ENCODE measurements around the gene CMC2. TPM values are rescaled to one million over a fixed set of nuclear protein-coding genes. Genes with fewer than 3 reads are reported as not detected.

Gene CMC2
- total RNA-seq, 1 donor from 2014 or later: 46.6 TPM

GRCh38 chr16:81040131-81040530, 33.4 kb upstream of the CMC2 start:
- TF ChIP-seq, protein P1, sequence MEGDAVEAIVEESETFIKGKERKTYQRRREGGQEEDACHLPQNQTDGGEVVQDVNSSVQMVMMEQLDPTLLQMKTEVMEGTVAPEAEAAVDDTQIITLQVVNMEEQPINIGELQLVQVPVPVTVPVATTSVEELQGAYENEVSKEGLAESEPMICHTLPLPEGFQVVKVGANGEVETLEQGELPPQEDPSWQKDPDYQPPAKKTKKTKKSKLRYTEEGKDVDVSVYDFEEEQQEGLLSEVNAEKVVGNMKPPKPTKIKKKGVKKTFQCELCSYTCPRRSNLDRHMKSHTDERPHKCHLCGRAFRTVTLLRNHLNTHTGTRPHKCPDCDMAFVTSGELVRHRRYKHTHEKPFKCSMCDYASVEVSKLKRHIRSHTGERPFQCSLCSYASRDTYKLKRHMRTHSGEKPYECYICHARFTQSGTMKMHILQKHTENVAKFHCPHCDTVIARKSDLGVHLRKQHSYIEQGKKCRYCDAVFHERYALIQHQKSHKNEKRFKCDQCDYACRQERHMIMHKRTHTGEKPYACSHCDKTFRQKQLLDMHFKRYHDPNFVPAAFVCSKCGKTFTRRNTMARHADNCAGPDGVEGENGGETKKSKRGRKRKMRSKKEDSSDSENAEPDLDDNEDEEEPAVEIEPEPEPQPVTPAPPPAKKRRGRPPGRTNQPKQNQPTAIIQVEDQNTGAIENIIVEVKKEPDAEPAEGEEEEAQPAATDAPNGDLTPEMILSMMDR (IDR thresholded peaks at IDR 0.05): no peak
- no peak overlapping the region for H3K27ac ChIP-seq
- DNase-seq (no peak), ATAC-seq (no peak)
- intact Hi-C loops (cut with DNase I): no loop called here
- peaks cover 43% of the 10 kb centered on the region for H3K36me3 ChIP-seq
- no peaks in the 10 kb centered on the region for H3K9me3 ChIP-seq
- H3K4me3 ChIP-seq: no peak overlapping the region
- H3K27me3 ChIP-seq (ENCODE audit: low read depth): no peaks in the 10 kb centered on the region
- H3K4me1 ChIP-seq: peaks cover 35% of the 10 kb centered on the region

DNA sequence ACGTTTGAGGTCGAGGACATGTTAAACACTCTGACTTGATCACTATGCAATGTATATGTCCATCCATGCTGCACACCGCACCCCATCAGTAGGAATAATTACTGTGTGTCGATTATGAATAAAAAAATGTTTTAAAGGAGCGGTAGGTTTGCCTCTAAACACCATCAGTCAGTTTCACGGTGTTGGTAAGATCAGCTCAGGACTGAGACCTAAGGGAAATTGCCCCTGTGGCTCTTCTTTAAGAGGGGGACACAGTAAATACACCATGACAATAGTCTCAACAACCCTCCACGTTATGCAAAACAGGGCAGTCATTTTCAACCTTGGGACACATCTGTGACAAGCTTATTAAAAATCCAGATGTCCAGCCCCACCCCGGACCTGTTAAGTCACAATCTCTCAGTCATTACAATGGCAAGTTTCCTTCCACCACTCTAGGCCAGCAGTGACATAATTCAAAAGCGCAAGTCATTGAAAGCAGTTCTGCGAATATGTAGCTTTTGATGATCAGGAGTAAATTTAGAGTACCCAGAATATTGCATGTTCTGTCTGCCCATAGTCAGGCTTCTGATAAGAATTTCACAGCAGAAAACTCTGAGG, 30.2 kb upstream of the CMC2 start:
- ATAC-seq (no peak), DNase-seq (no peak)
- peaks cover 35% of the 10 kb centered on the region for H3K4me1 ChIP-seq
- H3K9me3 ChIP-seq: no peaks in the 10 kb centered on the region
- no peaks in the 10 kb centered on the region for H3K27me3 ChIP-seq (ENCODE audit: low read depth)
- peak overlapping the region; percentile 79 for H3K4me3 ChIP-seq
- intact Hi-C loops (cut with DNase I): no loop called here
- TF ChIP-seq, protein P1 (IDR thresholded peaks at IDR 0.05): no peak
- H3K36me3 ChIP-seq: peaks cover 10% of the 10 kb centered on the region
- peak overlapping the region; percentile 74 for H3K27ac ChIP-seq

GRCh38 chr16:81035975-81036750, 29.5 kb upstream of the CMC2 start:
- Histone ChIP-seq H3K4me3 (peak overlapping the region; percentile 79), H3K27ac (peak overlapping the region; percentile 74), H3K36me3 (peaks cover 3% of the 10 kb centered on the region), H3K4me1 (peaks cover 35% of the 10 kb centered on the region), H3K27me3 (ENCODE audit: low read depth) (no peaks in the 10 kb centered on the region), H3K9me3 (no peaks in the 10 kb centered on the region)
- ATAC-seq: peak; percentile 44 to 66
- DNase-seq: peak; percentile 65
- TF ChIP-seq, protein P1 (IDR thresholded peaks at IDR 0.05): no peak
- intact Hi-C loops (cut with DNase I): no loop called here

DNA sequence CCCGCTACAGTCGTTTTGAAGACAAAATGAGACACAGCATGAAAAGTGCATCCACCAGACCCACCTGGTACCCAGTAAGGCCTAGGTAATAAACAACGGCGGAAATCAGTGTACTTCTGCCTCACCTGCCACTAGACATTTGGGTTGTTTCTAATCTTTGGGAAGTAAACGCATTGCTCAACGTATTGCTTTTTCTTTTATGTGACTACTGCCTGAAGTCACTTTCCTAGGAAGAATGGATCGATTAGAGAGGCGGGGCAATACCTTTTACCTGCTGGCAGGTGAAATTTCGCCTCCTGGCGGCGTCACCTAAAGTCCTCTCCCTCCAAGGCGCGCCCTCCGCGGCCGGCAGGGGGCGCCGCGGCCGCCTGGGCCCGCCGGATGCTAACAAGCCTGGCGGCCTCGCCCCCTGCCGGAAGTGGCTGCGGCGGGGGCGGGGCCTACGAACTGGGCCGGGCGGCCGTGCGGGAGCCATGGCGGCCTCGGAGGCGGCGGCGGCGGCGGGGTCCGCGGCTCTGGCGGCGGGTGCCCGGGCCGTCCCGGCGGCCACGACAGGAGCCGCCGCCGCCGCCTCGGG, 28.8 kb upstream of the CMC2 start, which contains the start of gene ATMIN:
Gene ATMIN (plus strand): TSS at position 445 of the 577 bp plus-strand sequence. CDS start 29 bp downstream, at position 474.
- peak; percentile 99 for ATAC-seq
- intact Hi-C loops (cut with DNase I): no loop called here
- peaks cover 35% of the 10 kb centered on the region for H3K4me1 ChIP-seq

GRCh38 chr16:81029930-81030604, 23.4 kb upstream of the CMC2 start:
- DNase-seq (no peak), ATAC-seq (no peak)
- H3K4me1 ChIP-seq: no peaks in the 10 kb centered on the region
- no peak overlapping the region for H3K4me3 ChIP-seq
- no peaks in the 10 kb centered on the region for H3K27me3 ChIP-seq (ENCODE audit: low read depth)
- H3K9me3 ChIP-seq: no peaks in the 10 kb centered on the region
- TF ChIP-seq, protein P1 (IDR thresholded peaks at IDR 0.05): no peak
- H3K36me3 ChIP-seq: no peaks in the 10 kb centered on the region
- no peak overlapping the region for H3K27ac ChIP-seq
- intact Hi-C loops (cut with DNase I): no loop called here

More for the DNA sequence above, 28.8 kb upstream of the CMC2 start, which contains the start of gene ATMIN:
- H3K27ac ChIP-seq: peak within 1 kb of the TSS; percentile 74
- H3K9me3 ChIP-seq: no peaks in the 10 kb centered on the region
- no peaks in the 10 kb centered on the region for H3K27me3 ChIP-seq (ENCODE audit: low read depth)
- TF ChIP-seq, protein P1 (IDR thresholded peaks at IDR 0.05): peak; percentile 88
- peak within 1 kb of the TSS; percentile 79 for H3K4me3 ChIP-seq
- DNase-seq: peak; percentile 90
- no peaks in the 10 kb centered on the region for H3K36me3 ChIP-seq
